ENCODE measurements around the gene FDX1. TPM values are rescaled to one million over a fixed set of nuclear protein-coding genes. Genes with fewer than 3 reads are reported as not detected.

Gene FDX1
- total RNA-seq, 1 donor from 2014 or later: 17.6 TPM

DNA sequence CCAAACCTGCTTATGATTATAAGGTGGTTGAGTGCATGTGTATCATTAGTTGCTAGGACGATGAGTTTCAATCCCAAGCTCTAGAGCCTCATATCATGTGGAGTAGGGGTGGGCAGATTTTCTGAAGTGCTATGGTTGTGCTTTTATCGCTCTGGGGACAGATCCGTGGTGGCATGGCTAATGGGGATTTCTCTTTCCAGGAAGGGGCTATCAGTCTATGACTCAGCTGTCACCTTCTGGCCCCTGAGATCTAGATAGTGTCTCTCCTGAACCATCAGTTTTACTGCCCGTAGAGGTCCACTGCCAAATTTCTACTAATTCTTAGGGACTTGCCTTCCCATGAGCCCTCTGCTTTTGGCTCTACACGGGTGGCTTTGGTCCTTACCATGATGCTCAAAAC, 51.8 kb downstream of the FDX1 start:
- no peaks in the 10 kb centered on the region for H3K27me3 ChIP-seq
- TF ChIP-seq CTCF (IDR thresholded peaks at IDR 0.05): no peak
- no peak overlapping the region for H3K27ac ChIP-seq
- H3K4me3 ChIP-seq: no peak overlapping the region
- H3K9me3 ChIP-seq: no peaks in the 10 kb centered on the region
- DNase-seq (ENCODE audit: low spot score in 2 of 2): no peak
- no peaks in the 10 kb centered on the region for H3K4me1 ChIP-seq
- no peaks in the 10 kb centered on the region for H3K36me3 ChIP-seq
- intact Hi-C loops (cut with DNase I): no loop called here

- Histone ChIP-seq H3K27me3 (no peaks in the 10 kb centered on the region), H3K4me3 (no peak overlapping the region), H3K36me3 (no peaks in the 10 kb centered on the region), H3K27ac (no peak overlapping the region), H3K4me1 (no peaks in the 10 kb centered on the region), H3K9me3 (no peaks in the 10 kb centered on the region)
- intact Hi-C loops (cut with DNase I): no loop called here
- no peak for TF ChIP-seq CTCF (IDR thresholded peaks at IDR 0.05)
- no peak for DNase-seq (ENCODE audit: low spot score in 2 of 2)
Observed at GRCh38 chr11:110486156-110486555, 56.4 kb downstream of the FDX1 start.

GRCh38 chr11:110488446-110488845, 58.7 kb downstream of the FDX1 start:
- H3K4me3 ChIP-seq: no peak overlapping the region
- no peak overlapping the region for H3K27ac ChIP-seq
- DNase-seq (ENCODE audit: low spot score in 2 of 2): no peak
- TF ChIP-seq CTCF (IDR thresholded peaks at IDR 0.05): no peak
- H3K36me3 ChIP-seq: no peaks in the 10 kb centered on the region
- intact Hi-C loops (cut with DNase I): no loop called here
- H3K9me3 ChIP-seq: no peaks in the 10 kb centered on the region
- no peaks in the 10 kb centered on the region for H3K4me1 ChIP-seq
- H3K27me3 ChIP-seq: no peaks in the 10 kb centered on the region

- no peaks in the 10 kb centered on the region for H3K36me3 ChIP-seq
- H3K9me3 ChIP-seq: no peaks in the 10 kb centered on the region
- TF ChIP-seq CTCF (IDR thresholded peaks at IDR 0.05): no peak
- DNase-seq (ENCODE audit: low spot score in 2 of 2): no peak
- intact Hi-C loops (cut with DNase I): no loop called here
- no peak overlapping the region for H3K27ac ChIP-seq
- no peaks in the 10 kb centered on the region for H3K27me3 ChIP-seq
- no peak overlapping the region for H3K4me3 ChIP-seq
- no peaks in the 10 kb centered on the region for H3K4me1 ChIP-seq
Observed at GRCh38 chr11:110490886-110491285, 61.1 kb downstream of the FDX1 start.

- TF ChIP-seq CTCF (IDR thresholded peaks at IDR 0.05): no peak
- H3K27ac ChIP-seq: no peak overlapping the region
- H3K4me3 ChIP-seq: no peak overlapping the region
- H3K36me3 ChIP-seq: no peaks in the 10 kb centered on the region
- intact Hi-C loops (cut with DNase I): no loop called here
- no peak for DNase-seq (ENCODE audit: low spot score in 2 of 2)
- H3K9me3 ChIP-seq: no peaks in the 10 kb centered on the region
- H3K27me3 ChIP-seq: no peaks in the 10 kb centered on the region
- H3K4me1 ChIP-seq: no peaks in the 10 kb centered on the region
Observed at GRCh38 chr11:110491577-110492320, 62.0 kb downstream of the FDX1 start.

GRCh38 chr11:110492321-110492685, 62.6 kb downstream of the FDX1 start:
- H3K9me3 ChIP-seq: no peaks in the 10 kb centered on the region
- TF ChIP-seq CTCF (IDR thresholded peaks at IDR 0.05): no peak
- H3K27me3 ChIP-seq: no peaks in the 10 kb centered on the region
- H3K27ac ChIP-seq: no peak overlapping the region
- no peaks in the 10 kb centered on the region for H3K4me1 ChIP-seq
- H3K4me3 ChIP-seq: no peak overlapping the region
- H3K36me3 ChIP-seq: no peaks in the 10 kb centered on the region
- DNase-seq (ENCODE audit: low spot score in 2 of 2): no peak
- intact Hi-C loops (cut with DNase I): no loop called here

All from ascending aorta (tissue), 2 donors.